Fibroblast of gingiva (primary cell): ENCODE measurements around the gene CD34.
"Not testable (repeated sequence)": the region's sequence is repeated elsewhere in the genome, so short reads cannot be mapped to it uniquely, and the experiment has no call there.

Experiments used
- DNase-seq: peaks from one replicate; pipeline ENCODE4 v3.0.0-alpha.2; 2011; ENCODE audit warnings: low read depth

CD34 gene

GRCh38 chr1:207898260-207898659 is 12.7 kb downstream of the CD34 start:
- no peak for DNase-seq

- no peak for DNase-seq
Measured at GRCh38 chr1:207897188-207897587, 13.7 kb downstream of the CD34 start.

- no peak for DNase-seq
Measured at GRCh38 chr1:207896547-207896946, 14.4 kb downstream of the CD34 start.

- no peak for DNase-seq
Measured at GRCh38 chr1:207894704-207895103, 16.2 kb downstream of the CD34 start.

- DNase-seq, result no peak
Measured at GRCh38 chr1:207893737-207894582, 17.0 kb downstream of the CD34 start.

GRCh38 chr1:207892764-207893163 is 18.2 kb downstream of the CD34 start:
- no peak for DNase-seq

GRCh38 chr1:207891148-207891547 is 19.8 kb downstream of the CD34 start:
- DNase-seq, result no peak

GRCh38 chr1:207890136-207890738 is 20.7 kb downstream of the CD34 start:
- peak; percentile 82 for DNase-seq

GRCh38 chr1:207888652-207889051 is 22.3 kb downstream of the CD34 start:
- DNase-seq, result peak; percentile 72

- no peak for DNase-seq
Measured at GRCh38 chr1:207887542-207888201, 23.3 kb downstream of the CD34 start.

- no peak for DNase-seq
Measured at GRCh38 chr1:207886227-207886626, 24.7 kb downstream of the CD34 start.

- peak; percentile 70 for DNase-seq
Measured at GRCh38 chr1:207885129-207886032, 25.5 kb downstream of the CD34 start.

GRCh38 chr1:207884266-207885029 is 26.5 kb downstream of the CD34 start:
- DNase-seq, result no peak

GRCh38 chr1:207883660-207884250 is 27.2 kb downstream of the CD34 start:
- no peak for DNase-seq

GRCh38 chr1:207883104-207883651 is 27.7 kb downstream of the CD34 start:
- DNase-seq, result no peak

- DNase-seq, result no peak
Measured at GRCh38 chr1:207882692-207883091, 28.2 kb downstream of the CD34 start.

GRCh38 chr1:207878939-207879338 is 32.0 kb downstream of the CD34 start:
- DNase-seq, result no peak

- not testable (repeated sequence) for DNase-seq
Measured at GRCh38 chr1:207877914-207878313, 33.0 kb downstream of the CD34 start.

GRCh38 chr1:207876131-207876530 is 34.8 kb downstream of the CD34 start:
- DNase-seq, result no peak

GRCh38 chr1:207875532-207875931 is 35.4 kb downstream of the CD34 start:
- no peak for DNase-seq
